ENCODE data around the gene RAB43. TPM values are rescaled to one million over a fixed set of nuclear protein-coding genes. Genes with fewer than 3 reads are reported as not detected.

The RAB43 gene
- total RNA-seq, 4 donors from 2014 or later, result 9.1 to 18.7 (median 11.3) TPM

GRCh38 chr3:129061023-129061887, 60.3 kb downstream of the RAB43 start:
- peaks cover 0 to 19% (median 0%) of the 10 kb centered on the region in 4 donors for H3K4me1 ChIP-seq
- no peak for DNase-seq
- no peak for TF ChIP-seq POLR2A (IDR thresholded peaks at IDR 0.05)
- TF ChIP-seq CTCF (IDR thresholded peaks at IDR 0.05), result no peak

DNA sequence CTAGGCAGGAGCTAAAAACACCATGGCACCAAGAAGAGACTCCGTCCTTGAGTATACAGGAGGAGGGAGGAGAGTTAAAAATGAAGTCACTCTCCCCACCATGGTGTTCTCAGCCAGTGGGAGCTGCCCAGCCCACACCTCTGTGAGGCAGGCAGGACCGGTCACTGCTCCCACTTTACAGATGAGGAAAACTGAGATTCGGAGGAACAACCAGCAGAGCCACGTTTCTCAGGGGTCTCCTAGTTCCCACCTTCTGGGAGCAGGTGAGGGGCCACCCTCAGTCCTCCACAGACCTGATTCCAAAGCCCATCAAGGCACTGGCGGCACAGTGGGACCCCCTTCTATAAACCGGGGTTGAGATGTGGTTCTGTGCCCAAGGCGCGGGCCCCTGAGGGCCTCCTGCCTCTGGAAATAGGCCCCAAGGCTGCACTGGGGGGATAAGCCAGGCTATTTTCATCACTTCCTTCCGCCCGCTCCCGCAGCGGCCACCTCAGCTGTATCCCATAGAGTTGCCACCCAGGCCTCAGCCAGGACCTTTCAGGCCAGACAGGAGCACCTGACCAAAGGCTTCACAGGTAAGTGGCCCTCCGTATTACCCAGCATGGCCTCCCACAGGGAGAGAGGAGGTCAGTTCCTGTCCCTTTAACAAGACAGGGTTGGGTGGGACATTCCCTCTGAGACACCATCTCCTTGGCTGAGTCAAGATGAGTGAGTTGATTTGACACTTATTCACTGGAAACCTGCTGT, 61.2 kb downstream of the RAB43 start, which contains the start of gene GP9:
TSS of gene GP9 (plus strand) at position 504 of the 747 bp plus-strand sequence. CDS start 961 bp downstream, outside the sequence.
- TF ChIP-seq POLR2A (IDR thresholded peaks at IDR 0.05) (no peak), CTCF (IDR thresholded peaks at IDR 0.05) (no peak)
- H3K4me1 ChIP-seq, result peaks cover 0 to 15% (median 0%) of the 10 kb centered on the region in 4 donors
- no peak for DNase-seq

More at GRCh38 chr3:129061023-129061887, 60.3 kb downstream of the RAB43 start:
- Histone ChIP-seq H3K27ac (no peak overlapping the region), H3K4me3 (no peak overlapping the region), H3K9me3 (no peaks in the 10 kb centered on the region), H3K27me3 (no peaks in the 10 kb centered on the region), H3K36me3 (no peaks in the 10 kb centered on the region)

GRCh38 chr3:129059311-129059958, 62.2 kb downstream of the RAB43 start:
- no peak for TF ChIP-seq POLR2A (IDR thresholded peaks at IDR 0.05)
- TF ChIP-seq CTCF (IDR thresholded peaks at IDR 0.05), result no peak
- no peaks in the 10 kb centered on the region for H3K36me3 ChIP-seq
- H3K4me3 ChIP-seq, result no peak overlapping the region
- peaks cover 0 to 5% (median 0%) of the 10 kb centered on the region in 4 donors for H3K4me1 ChIP-seq
- H3K9me3 ChIP-seq, result no peaks in the 10 kb centered on the region
- no peaks in the 10 kb centered on the region for H3K27me3 ChIP-seq
- no peak overlapping the region for H3K27ac ChIP-seq
- DNase-seq, result no peak

More for the DNA sequence above, 61.2 kb downstream of the RAB43 start, which contains the start of gene GP9:
- H3K4me3 ChIP-seq, result no peak within 1 kb of the TSS
- no peaks in the 10 kb centered on the region for H3K27me3 ChIP-seq
- no peaks in the 10 kb centered on the region for H3K9me3 ChIP-seq
- no peaks in the 10 kb centered on the region for H3K36me3 ChIP-seq
- H3K27ac ChIP-seq, result no peak within 1 kb of the TSS

DNA sequence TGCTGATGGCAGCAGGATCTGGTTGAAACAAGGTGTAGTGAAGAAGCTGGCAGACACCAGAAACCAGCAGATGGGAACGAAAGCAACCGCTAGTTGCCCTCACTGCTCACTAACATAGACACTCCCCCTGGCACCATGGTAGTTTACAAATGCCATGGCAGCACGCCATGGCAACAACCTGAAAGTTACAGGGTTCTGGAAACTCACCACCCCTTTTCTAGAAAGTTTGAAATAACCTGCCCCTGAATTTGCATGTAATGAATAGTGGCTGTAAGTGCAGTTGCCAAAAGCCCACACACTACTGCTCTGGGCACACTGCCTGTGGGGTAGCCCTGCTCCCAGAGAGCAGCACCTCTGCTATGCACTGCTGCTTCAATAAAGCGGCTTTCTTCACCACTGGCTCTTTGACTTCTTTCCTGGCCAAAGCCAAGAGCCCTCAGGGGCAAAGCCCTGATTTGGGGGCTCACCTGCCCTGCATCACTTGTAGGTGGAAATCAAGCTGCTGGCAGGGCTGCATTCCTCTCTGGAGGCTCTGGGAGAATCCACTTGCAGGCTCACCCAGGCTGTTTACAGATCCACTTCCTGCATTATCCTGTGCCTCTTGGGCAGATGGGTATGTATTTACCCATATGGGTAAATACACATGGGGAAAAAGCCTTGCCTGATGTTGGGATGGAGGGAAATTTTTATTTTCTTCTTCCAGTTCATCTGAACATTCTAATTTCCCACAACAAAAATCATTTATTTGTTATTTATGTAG, 63.0 kb downstream of the RAB43 start:
- H3K4me3 ChIP-seq, result no peak overlapping the region
- H3K27ac ChIP-seq, result peak overlapping the region in 2 of 4 donors; percentile 9 to 28
- no peaks in the 10 kb centered on the region for H3K27me3 ChIP-seq
- DNase-seq, result no peak
- TF ChIP-seq POLR2A (IDR thresholded peaks at IDR 0.05) (no peak), CTCF (IDR thresholded peaks at IDR 0.05) (no peak)
- H3K9me3 ChIP-seq, result no peaks in the 10 kb centered on the region
- no peaks in the 10 kb centered on the region for H3K36me3 ChIP-seq
- peaks cover 0 to 3% (median 0%) of the 10 kb centered on the region in 4 donors for H3K4me1 ChIP-seq

- H3K27me3 ChIP-seq, result no peaks in the 10 kb centered on the region
- no peaks in the 10 kb centered on the region for H3K36me3 ChIP-seq
- TF ChIP-seq CTCF (IDR thresholded peaks at IDR 0.05) (no peak), POLR2A (IDR thresholded peaks at IDR 0.05) (no peak)
- DNase-seq, result no peak
- no peak overlapping the region for H3K4me3 ChIP-seq
- H3K27ac ChIP-seq, result no peak overlapping the region
- peaks cover 0 to 15% (median 0%) of the 10 kb centered on the region in 4 donors for H3K4me1 ChIP-seq
- H3K9me3 ChIP-seq, result no peaks in the 10 kb centered on the region
Measured at GRCh38 chr3:129057249-129057648, 64.4 kb downstream of the RAB43 start.
